Pancreas (tissue), 10 donors: ENCODE data around the gene PCDH15. TPM values are rescaled to one million over a fixed set of nuclear protein-coding genes. Genes with fewer than 3 reads are reported as not detected.

Experiments
- ATAC-seq, 4 donors: fragments of 200-7000 bp; cut with Tn5 transposase; one replicate each; pipeline versions ENCODE4 v1.8.0 to v1.9.1; 2020; ENCODE audit warnings: mild to moderate bottlenecking in 4 of 4, moderate library complexity in 4 of 4
- DNase-seq, 6 donors: peaks; one replicate each; pipeline ENCODE4 v3.0.0-alpha.2; 2020
- FAIRE-seq: peaks from 2 replicates; lab custom pipeline; 2012; peaks lifted over from hg19 to GRCh38; lab: Jason Lieb, UNC
- H3K27ac ChIP-seq, 4 donors: fragments of 200-600 bp; sonication (generic); 1 replicate in 3 of 4; 2 replicates in 1 of 4; pipeline versions ENCODE4 v1.5.0 to v1.8.0; 2020
- H3K27me3 ChIP-seq, 4 donors: fragments of 200-600 bp; one replicate each; pipeline ENCODE4 v1.8.0; 2021
- H3K36me3 ChIP-seq, 3 donors: fragments of 200-600 bp; sonication (generic) in 1 of 3; one replicate each; pipeline versions ENCODE4 v1.5.0 to v1.8.0; 2020 to 2021
- H3K4me1 ChIP-seq, 3 donors: fragments of 200-600 bp; one replicate each; pipeline ENCODE4 v1.8.0; 2021
- H3K4me3 ChIP-seq, 4 donors: fragments of 200-600 bp; sonication (generic) in 2 of 4; one replicate each; pipeline versions ENCODE4 v1.5.0 to v1.8.0; 2020 to 2021
- H3K9me3 ChIP-seq, 4 donors: fragments of 200-600 bp; one replicate each; pipeline ENCODE4 v1.8.0; 2021
- CTCF ChIP-seq, 4 donors: fragments of 200-600 bp; sonication (generic) in 3 of 4; IDR thresholded peaks; one replicate each; pipeline versions ENCODE4 v1.5.0 to v1.8.0; 2021; ENCODE audit warnings: antibody characterized with exemption in 4 of 4
- WGBS, 2 donors: extraction: QIAGEN DNeasy Blood & Tissue Kit; methylation state at CpG; one replicate each; pipeline ENCODE4 v1.1.7; 2013; 5-methylcytosine and 5-hydroxymethylcytosine counted together
- intact Hi-C, 3 donors: fragments of 100-400 bp; cut with DNase I; formaldehyde crosslinking; loops; one replicate each; pipeline versions ENCODE4 v1.11.1 to v1.14.2; 2022
- polyA plus RNA-seq, 2 donors: library from polyadenylated mRNA; stranded (reverse); fragments of 200-250 nt; gene quantifications; one replicate each; pipeline ENCODE4 v1.2.3, GENCODE V29; 2013
- total RNA-seq, 6 donors: library from RNA; stranded (reverse); fragmentation: NEBNext Ultra II Directional in 4 of 6; extraction: Animal tissue kit (Norgen Biotek cat#: 25700) in 4 of 6; gene quantifications; one replicate each; pipeline versions ENCODE4 v1.2.1 to v1.2.4, GENCODE V29; 2021 to 2023
- donor health status: healthy with polysubstance abuse.
- donor health status: DM: no; HTN: no; CAD: no; lungs with moderate emphysema.
- donor health status: DM: no; HTN: no; CAD: no.
- donor health status: control.
- donor health status: control.
- donor health status: Bipolar disorder and iron deficiency.
- donor health status: DM: yes; HTN: yes; CAD: no.
- donor health status: DM: no; HTN: no; CAD: no.
- donor health status: DM: no; HTN: no; CAD: no.
- donor health status: DM: yes; HTN: yes; CAD: no.

The PCDH15 gene
- total and polyA plus RNA-seq, 8 donors: 0.31 TPM; not detected in 7

GRCh38 chr10:54057357-54057756 lies 743.7 kb downstream of the PCDH15 start:
- no peak for TF ChIP-seq CTCF (IDR thresholded peaks at IDR 0.05)

GRCh38 chr10:54026340-54026739 lies 774.7 kb downstream of the PCDH15 start:
- no peaks in the 10 kb centered on the region for H3K4me1 ChIP-seq
- ATAC-seq (no peak), DNase-seq (no peak), FAIRE-seq (no peak)
- H3K4me3 ChIP-seq: no peak overlapping the region
- 69 to 81% methylated on average over 5 of the region's 5 CpGs for WGBS, 2 donors
- no peak overlapping the region for H3K27ac ChIP-seq
- intact Hi-C loops: no loop called here
- H3K9me3 ChIP-seq: no peaks in the 10 kb centered on the region
- H3K36me3 ChIP-seq: no peaks in the 10 kb centered on the region
- no peak for TF ChIP-seq CTCF (IDR thresholded peaks at IDR 0.05)
- no peaks in the 10 kb centered on the region for H3K27me3 ChIP-seq

More at GRCh38 chr10:54057357-54057756, 743.7 kb downstream of the PCDH15 start:
- 67 to 75% methylated on average over 2 of the region's 2 CpGs for WGBS, 2 donors
- no peak for FAIRE-seq
- Histone ChIP-seq H3K9me3 (no peaks in the 10 kb centered on the region), H3K27me3 (no peaks in the 10 kb centered on the region), H3K4me1 (no peaks in the 10 kb centered on the region), H3K27ac (no peak overlapping the region), H3K36me3 (no peaks in the 10 kb centered on the region), H3K4me3 (no peak overlapping the region)
- no peak for DNase-seq
- intact Hi-C loops: no loop called here
- no peak for ATAC-seq

GRCh38 chr10:54011117-54011516 lies 789.9 kb downstream of the PCDH15 start:
- H3K36me3 ChIP-seq: no peaks in the 10 kb centered on the region
- H3K9me3 ChIP-seq: no peaks in the 10 kb centered on the region
- H3K27ac ChIP-seq: no peak overlapping the region
- H3K4me3 ChIP-seq: no peak overlapping the region
- no peak for DNase-seq
- no peak for TF ChIP-seq CTCF (IDR thresholded peaks at IDR 0.05)
- H3K27me3 ChIP-seq: no peaks in the 10 kb centered on the region
- WGBS, 2 donors: 70 to 78% methylated on average over 1 of the region's 1 CpG
- FAIRE-seq: no peak
- no peak for ATAC-seq
- intact Hi-C loops: no loop called here
- H3K4me1 ChIP-seq: no peaks in the 10 kb centered on the region

GRCh38 chr10:54010337-54010933 lies 790.6 kb downstream of the PCDH15 start:
- H3K36me3 ChIP-seq: no peaks in the 10 kb centered on the region
- 56 to 66% methylated on average over 5 of the region's 5 CpGs for WGBS, 2 donors
- FAIRE-seq (no peak), ATAC-seq (no peak), DNase-seq (no peak)
- no peaks in the 10 kb centered on the region for H3K4me1 ChIP-seq
- TF ChIP-seq CTCF (IDR thresholded peaks at IDR 0.05): no peak
- no peaks in the 10 kb centered on the region for H3K9me3 ChIP-seq
- intact Hi-C loops: no loop called here
- H3K4me3 ChIP-seq: no peak overlapping the region
- H3K27me3 ChIP-seq: no peaks in the 10 kb centered on the region
- H3K27ac ChIP-seq: no peak overlapping the region

GRCh38 chr10:54009672-54010071 lies 791.4 kb downstream of the PCDH15 start:
- DNase-seq: no peak
- Histone ChIP-seq H3K27me3 (no peaks in the 10 kb centered on the region), H3K4me1 (no peaks in the 10 kb centered on the region), H3K4me3 (no peak overlapping the region), H3K9me3 (no peaks in the 10 kb centered on the region), H3K36me3 (no peaks in the 10 kb centered on the region), H3K27ac (no peak overlapping the region)
- intact Hi-C loops: no loop called here
- no peak for FAIRE-seq
- whole genome bisulfite sequencing, 2 donors: 62 to 79% methylated on average over 3 of the region's 3 CpGs
- TF ChIP-seq CTCF (IDR thresholded peaks at IDR 0.05): no peak
- ATAC-seq: no peak
